Heart left ventricle (tissue), 16 donors: ENCODE results near the gene SEMA4D. TPM values are rescaled to one million over a fixed set of nuclear protein-coding genes. Genes with fewer than 3 reads are reported as not detected.

Experiments
- ATAC-seq, 4 donors: fragments of 200-7000 bp; cut with Tn5 transposase; one replicate each; pipeline ENCODE4 v1.9.1; 2020 to 2022; ENCODE audit warnings: moderate library complexity in 4 of 4, mild to moderate bottlenecking in 3 of 4, moderate number of reproducible peaks in 1 of 4
- DNase-seq, 5 donors: peaks; one replicate each; pipeline ENCODE4 v3.0.0-alpha.2; 2020
- H3K27ac ChIP-seq, 12 donors: fragments of 200-600 bp; sonication (generic) in 4 of 12; one replicate each; pipeline versions ENCODE4 v1.5.0 to v1.8.0; 2016 to 2022; ENCODE audit warnings: mild to moderate bottlenecking in 2 of 12
- H3K27me3 ChIP-seq, 9 donors: fragments of 200-600 bp; sonication (generic) in 2 of 9; one replicate each; pipeline versions ENCODE4 v1.5.1 to v1.8.0; 2016 to 2022; ENCODE audit warnings: mild to moderate bottlenecking in 3 of 9
- H3K36me3 ChIP-seq, 9 donors: fragments of 200-600 bp; sonication (generic) in 2 of 9; one replicate each; pipeline versions ENCODE4 v1.5.0 to v1.8.0; 2018 to 2022; ENCODE audit warnings: mild to moderate bottlenecking in 2 of 9
- H3K4me1 ChIP-seq, 12 donors: fragments of 200-600 bp; sonication (generic) in 4 of 12; one replicate each; pipeline versions ENCODE4 v1.5.0 to v1.8.0; 2016 to 2022; ENCODE audit warnings: mild to moderate bottlenecking in 3 of 12
- H3K4me3 ChIP-seq, 12 donors: fragments of 200-600 bp; sonication (generic) in 4 of 12; one replicate each; pipeline versions ENCODE4 v1.5.0 to v1.8.0; 2017 to 2022; ENCODE audit warnings: mild to moderate bottlenecking in 9 of 12, moderate library complexity in 4 of 12
- H3K9me3 ChIP-seq, 12 donors: fragments of 200-600 bp; sonication (generic) in 4 of 12; one replicate each; pipeline versions ENCODE4 v1.5.0 to v1.8.0; 2016 to 2022; ENCODE audit warnings: mild to moderate bottlenecking in 1 of 12
- POLR2A ChIP-seq, 2 donors: fragments of 450-650 bp; IDR thresholded peaks; one replicate each; pipeline ENCODE4 v1.6.1; 2017; ENCODE audit warnings: antibody characterized with exemption in 2 of 2, mild to moderate bottlenecking in 2 of 2, moderate library complexity in 2 of 2
- WGBS, 4 donors: extraction: QIAGEN DNeasy Blood & Tissue Kit in 2 of 4; methylation state at CpG; one replicate each; pipeline versions ENCODE4 v1.1.5 to v1.1.7; 2013 to 2018; 5-methylcytosine and 5-hydroxymethylcytosine counted together
- intact Hi-C, 10 donors: fragments of 100-400 bp; cut with DNase I; formaldehyde crosslinking; loops; one replicate each; pipeline versions ENCODE4 v1.11.1 to v1.14.2; 2022
- polyA plus RNA-seq, 2 donors: library from polyadenylated mRNA; stranded (reverse); fragments of 200-250 nt; gene quantifications; one replicate each; pipeline ENCODE4 v1.2.3, GENCODE V29; 2013
- total RNA-seq, 9 donors: library from RNA; depleted of rRNA in 2 of 9; stranded (reverse); fragments of >200 nt in 2 of 9; fragmentation: NEBNext Ultra II Directional in 3 of 9; extraction: Animal tissue kit (Norgen Biotek cat#: 25700) in 3 of 9; gene quantifications; one replicate each; pipeline versions ENCODE4 v1.1.0 to v1.2.4, GENCODE V29; 2016 to 2023
- TF ChIP-seq, protein P1 (sequence below), 12 donors: fragments of 200-600 bp; sonication (generic) in 4 of 12; IDR thresholded peaks; one replicate each; pipeline versions ENCODE4 v1.5.0 to v1.8.0; 2018 to 2022; ENCODE audit warnings: antibody characterized with exemption in 12 of 12, mild to moderate bottlenecking in 5 of 12
- donor health status: ischemic (EF 13 %, LVEDD 7.1; RV severe dilation, severe dysfunction).
- donor health status: healthy with polysubstance abuse.
- donor health status: DM: no; HTN: yes; CAD: no.
- donor health status: DM: no; HTN: no; CAD: no.
- donor health status: ischemic (EF 25% LVEDD 6.9; RV normal size, moderate dysfunction).
- donor health status: ischemic (EF 25% LVEDD 5.7; RV mildly dilated, moderate dysfunction).
- donor health status: healthy.
- donor health status: DM: yes; HTN: yes; CAD: no.
- donor health status: ischemic (EF 35%, LVEDD 5.7; RV mildly dilated, moderate dysfunction).
- donor health status: nonischemic (EF 11% LVEDD 7.7; RV severe dilation, severe dysfunction).
- donor health status: DM: yes; HTN: yes; CAD: no.
- donor health status: PGD.
- donor health status: ischemic (EF 29% LVEDD 5.4; RV normal size, mild dysfunction).
- donor health status: nonischemic (EF 23%, LVEDD 6.1; RV moderate dilation, normal function).

Gene SEMA4D
- total and polyA plus RNA-seq, 11 donors: 4.0 to 59.8 (median 20.2) TPM

DNA sequence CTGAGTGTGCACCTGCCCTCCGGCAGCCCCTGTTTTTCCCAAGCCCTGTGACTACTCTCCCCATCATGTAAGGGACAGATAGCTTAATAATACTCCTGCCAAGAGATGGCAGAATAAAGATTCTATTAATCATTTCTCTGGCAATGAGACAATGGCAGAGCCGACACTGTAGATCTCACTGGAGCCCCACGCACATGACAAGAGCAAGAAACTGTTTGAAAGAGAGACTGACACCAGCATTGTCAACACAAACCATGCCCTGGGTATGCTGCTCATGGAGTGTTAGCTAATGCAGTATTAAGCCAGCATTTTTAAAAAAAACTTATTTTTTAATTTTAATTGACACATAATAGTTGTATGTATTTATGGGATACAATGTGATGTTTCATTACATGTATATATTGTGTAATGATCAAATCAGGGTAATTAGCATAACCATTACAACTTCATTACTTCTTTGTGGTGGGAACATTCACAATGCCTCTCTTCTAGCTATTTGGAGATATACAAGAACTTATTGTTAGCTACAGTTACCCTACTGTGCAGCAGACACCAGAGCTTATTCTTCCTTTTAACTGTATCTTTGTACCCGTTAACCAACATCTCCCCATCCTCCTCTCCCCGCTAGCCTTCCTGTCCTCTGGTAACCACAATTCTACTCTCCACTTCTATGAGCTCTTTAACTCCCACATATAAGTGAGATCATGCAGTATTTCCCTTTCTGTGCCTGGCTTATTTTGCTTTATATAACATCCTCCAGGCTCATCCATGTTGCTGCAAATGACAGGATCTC is 31.5 kb upstream of the SEMA4D start:
- DNase-seq (no peak), ATAC-seq (no peak)
- intact Hi-C loops: no loop called here
- 63 to 71% (median 68%) methylated on average over 5 of the region's 5 CpGs for WGBS, 4 donors
- TF ChIP-seq, protein P1, sequence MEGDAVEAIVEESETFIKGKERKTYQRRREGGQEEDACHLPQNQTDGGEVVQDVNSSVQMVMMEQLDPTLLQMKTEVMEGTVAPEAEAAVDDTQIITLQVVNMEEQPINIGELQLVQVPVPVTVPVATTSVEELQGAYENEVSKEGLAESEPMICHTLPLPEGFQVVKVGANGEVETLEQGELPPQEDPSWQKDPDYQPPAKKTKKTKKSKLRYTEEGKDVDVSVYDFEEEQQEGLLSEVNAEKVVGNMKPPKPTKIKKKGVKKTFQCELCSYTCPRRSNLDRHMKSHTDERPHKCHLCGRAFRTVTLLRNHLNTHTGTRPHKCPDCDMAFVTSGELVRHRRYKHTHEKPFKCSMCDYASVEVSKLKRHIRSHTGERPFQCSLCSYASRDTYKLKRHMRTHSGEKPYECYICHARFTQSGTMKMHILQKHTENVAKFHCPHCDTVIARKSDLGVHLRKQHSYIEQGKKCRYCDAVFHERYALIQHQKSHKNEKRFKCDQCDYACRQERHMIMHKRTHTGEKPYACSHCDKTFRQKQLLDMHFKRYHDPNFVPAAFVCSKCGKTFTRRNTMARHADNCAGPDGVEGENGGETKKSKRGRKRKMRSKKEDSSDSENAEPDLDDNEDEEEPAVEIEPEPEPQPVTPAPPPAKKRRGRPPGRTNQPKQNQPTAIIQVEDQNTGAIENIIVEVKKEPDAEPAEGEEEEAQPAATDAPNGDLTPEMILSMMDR (IDR thresholded peaks at IDR 0.05): no peak
- no peak for TF ChIP-seq POLR2A (IDR thresholded peaks at IDR 0.05)
- Histone ChIP-seq H3K27ac (peak overlapping the region in 1 of 12 donors; percentile 87), H3K27me3 (no peaks in the 10 kb centered on the region), H3K9me3 (no peaks in the 10 kb centered on the region), H3K36me3 (no peaks in the 10 kb centered on the region), H3K4me1 (peaks cover 0 to 79% (median 0%) of the 10 kb centered on the region in 12 donors), H3K4me3 (no peak overlapping the region)

DNA sequence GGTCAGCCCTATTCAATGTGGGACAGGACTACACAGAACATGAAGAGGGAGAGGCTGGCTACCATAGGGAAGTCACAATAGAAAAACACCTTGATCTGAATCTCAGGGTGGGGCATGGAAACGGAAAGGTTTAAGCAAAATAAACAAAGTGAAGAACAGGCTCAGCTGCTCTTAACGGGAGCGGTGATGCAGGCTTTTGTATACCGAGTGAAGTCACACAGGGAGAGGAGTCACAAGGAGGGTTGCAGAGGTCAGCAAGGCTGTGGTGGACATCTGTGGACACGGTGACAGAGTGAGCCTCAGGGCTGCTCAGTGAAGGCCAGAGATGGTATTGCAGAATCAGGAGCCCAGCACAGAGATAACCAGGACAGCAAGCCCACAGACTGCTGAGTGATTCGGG is 30.6 kb upstream of the SEMA4D start:
- DNase-seq (no peak), ATAC-seq (no peak)
- Histone ChIP-seq H3K27me3 (no peaks in the 10 kb centered on the region), H3K27ac (peak overlapping the region in 1 of 12 donors; percentile 87), H3K4me3 (no peak overlapping the region), H3K4me1 (peaks cover 0 to 82% (median 0%) of the 10 kb centered on the region in 12 donors), H3K9me3 (no peaks in the 10 kb centered on the region), H3K36me3 (no peaks in the 10 kb centered on the region)
- TF ChIP-seq, protein P1 (IDR thresholded peaks at IDR 0.05): no peak
- TF ChIP-seq POLR2A (IDR thresholded peaks at IDR 0.05): no peak
- 73 to 81% (median 80%) methylated on average over 6 of the region's 6 CpGs for WGBS, 4 donors
- intact Hi-C loops: no loop called here

- Histone ChIP-seq H3K4me3 (no peak overlapping the region), H3K27ac (peak overlapping the region in 1 of 12 donors; percentile 87), H3K9me3 (no peaks in the 10 kb centered on the region), H3K4me1 (peaks cover 0 to 84% (median 0%) of the 10 kb centered on the region in 12 donors), H3K27me3 (no peaks in the 10 kb centered on the region), H3K36me3 (no peaks in the 10 kb centered on the region)
- no peak for TF ChIP-seq POLR2A (IDR thresholded peaks at IDR 0.05)
- TF ChIP-seq, protein P1 (IDR thresholded peaks at IDR 0.05): no peak
- DNase-seq (no peak), ATAC-seq (no peak)
- 94 to 98% (median 95%) methylated on average over 5 of the region's 5 CpGs for WGBS, 4 donors
- intact Hi-C loops: no loop called here
Measured at GRCh38 chr9:89528131-89528530, 30.2 kb upstream of the SEMA4D start.

GRCh38 chr9:89527084-89527483 is 29.2 kb upstream of the SEMA4D start:
- Histone ChIP-seq H3K36me3 (no peaks in the 10 kb centered on the region), H3K27ac (peak overlapping the region in 1 of 12 donors; percentile 87), H3K9me3 (no peaks in the 10 kb centered on the region), H3K4me3 (no peak overlapping the region), H3K27me3 (no peaks in the 10 kb centered on the region), H3K4me1 (peaks cover 0 to 88% (median 0%) of the 10 kb centered on the region in 12 donors)
- TF ChIP-seq, protein P1 (IDR thresholded peaks at IDR 0.05): no peak
- no peak for TF ChIP-seq POLR2A (IDR thresholded peaks at IDR 0.05)
- intact Hi-C loops: no loop called here
- WGBS, 4 donors: 57 to 72% (median 68%) methylated on average over 2 of the region's 2 CpGs
- DNase-seq (peak in 4 of 5 donors; percentile 34 to 69 (median 55)), ATAC-seq (peak; percentile 22 to 76 (median 72))
